HG02610 (cell line): ENCODE results near the gene VANGL1.

Experiments used
- ATAC-seq: cut with Tn5 transposase; IDR thresholded peaks from one replicate; pipeline ENCODE4 v1.9.1; 2021; ENCODE audit warnings: mild to moderate bottlenecking, moderate library complexity; ENCODE audit not compliant: unreplicated experiment

Gene VANGL1

GRCh38 chr1:115701090-115701489 is 59.3 kb downstream of the VANGL1 start:
- no peak for ATAC-seq

DNA sequence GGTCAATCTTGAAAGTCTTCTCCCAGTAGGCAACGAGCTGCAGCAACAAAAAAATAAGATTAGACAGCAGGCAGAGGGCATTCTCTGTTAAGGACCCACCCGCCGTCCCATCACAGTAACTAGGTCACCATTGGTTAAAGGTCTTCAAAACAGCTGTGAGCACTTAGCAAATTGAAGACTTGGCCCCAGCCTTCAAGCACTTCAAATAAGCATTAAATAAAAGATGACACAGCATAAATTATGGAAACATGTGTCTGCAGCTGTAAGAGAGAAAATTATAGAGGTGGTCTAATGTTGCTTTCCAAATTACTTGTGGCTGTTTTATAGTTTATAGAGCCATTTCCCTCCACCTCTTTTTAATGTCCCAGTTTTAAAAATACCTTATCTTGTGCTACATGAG is 61.2 kb downstream of the VANGL1 start:
- ATAC-seq = no peak

- no peak for ATAC-seq
Observed at GRCh38 chr1:115705085-115705951, 63.5 kb downstream of the VANGL1 start.

- no peak for ATAC-seq
Observed at GRCh38 chr1:115705963-115706362, 64.2 kb downstream of the VANGL1 start.

GRCh38 chr1:115706587-115707425 is 65.0 kb downstream of the VANGL1 start:
- ATAC-seq = no peak

- no peak for ATAC-seq
Observed at GRCh38 chr1:115710859-115711624, 69.3 kb downstream of the VANGL1 start.

DNA sequence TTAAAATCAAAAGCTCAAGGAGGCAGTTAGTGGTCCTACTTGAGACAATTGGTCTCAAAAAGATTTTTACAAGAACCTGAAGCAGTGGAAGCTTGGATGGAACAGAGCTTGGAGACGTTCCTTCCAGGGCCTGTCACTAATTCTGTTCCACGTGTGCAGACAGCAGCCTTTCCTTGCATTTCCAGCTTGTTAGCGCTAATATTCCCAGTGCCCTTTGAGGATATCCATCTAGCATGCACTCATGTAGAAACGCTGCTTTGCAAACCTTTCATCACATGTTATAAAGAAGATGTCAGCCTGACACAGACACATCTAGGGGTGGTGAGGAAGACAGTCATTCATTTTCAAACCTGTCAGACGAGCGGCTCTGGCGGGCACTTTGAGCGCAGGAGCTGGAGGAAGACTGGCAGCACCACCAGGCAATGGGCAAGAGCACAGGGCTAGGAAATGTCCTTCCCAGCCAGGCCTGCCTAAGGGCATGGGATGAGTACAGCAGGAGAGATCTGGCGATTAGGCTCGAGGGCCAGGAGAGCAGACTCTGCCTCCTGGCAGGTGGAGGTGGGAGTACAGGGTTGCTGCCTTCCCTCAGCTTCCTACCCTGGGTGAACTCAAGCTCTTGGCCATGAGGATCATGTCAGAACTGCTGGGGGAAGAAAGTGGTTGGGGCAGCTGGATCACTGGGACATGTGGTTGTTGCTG is 71.3 kb downstream of the VANGL1 start:
- no peak for ATAC-seq

DNA sequence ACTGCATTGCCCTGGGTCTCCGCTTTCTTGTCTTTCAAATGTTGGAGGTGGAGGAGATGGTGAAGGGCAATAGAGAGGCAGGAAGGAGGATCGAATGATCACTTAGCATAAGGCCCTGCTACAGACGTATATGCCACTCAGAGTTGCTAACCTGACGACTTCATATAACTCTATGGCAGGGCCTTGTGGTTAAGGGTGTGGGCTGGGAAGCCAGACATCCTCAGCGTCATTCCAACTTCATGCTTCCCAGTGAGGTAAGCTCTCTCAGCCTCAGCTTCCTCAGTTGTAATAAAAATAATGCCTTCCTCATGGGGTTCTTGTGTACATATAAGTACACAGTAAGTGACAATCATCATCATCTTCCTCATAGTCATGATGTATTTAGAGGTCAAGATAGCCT is 72.1 kb downstream of the VANGL1 start:
- ATAC-seq = no peak

- no peak for ATAC-seq
Observed at GRCh38 chr1:115714572-115715141, 72.9 kb downstream of the VANGL1 start.

- no peak for ATAC-seq
Observed at GRCh38 chr1:115717541-115717940, 75.8 kb downstream of the VANGL1 start.

DNA sequence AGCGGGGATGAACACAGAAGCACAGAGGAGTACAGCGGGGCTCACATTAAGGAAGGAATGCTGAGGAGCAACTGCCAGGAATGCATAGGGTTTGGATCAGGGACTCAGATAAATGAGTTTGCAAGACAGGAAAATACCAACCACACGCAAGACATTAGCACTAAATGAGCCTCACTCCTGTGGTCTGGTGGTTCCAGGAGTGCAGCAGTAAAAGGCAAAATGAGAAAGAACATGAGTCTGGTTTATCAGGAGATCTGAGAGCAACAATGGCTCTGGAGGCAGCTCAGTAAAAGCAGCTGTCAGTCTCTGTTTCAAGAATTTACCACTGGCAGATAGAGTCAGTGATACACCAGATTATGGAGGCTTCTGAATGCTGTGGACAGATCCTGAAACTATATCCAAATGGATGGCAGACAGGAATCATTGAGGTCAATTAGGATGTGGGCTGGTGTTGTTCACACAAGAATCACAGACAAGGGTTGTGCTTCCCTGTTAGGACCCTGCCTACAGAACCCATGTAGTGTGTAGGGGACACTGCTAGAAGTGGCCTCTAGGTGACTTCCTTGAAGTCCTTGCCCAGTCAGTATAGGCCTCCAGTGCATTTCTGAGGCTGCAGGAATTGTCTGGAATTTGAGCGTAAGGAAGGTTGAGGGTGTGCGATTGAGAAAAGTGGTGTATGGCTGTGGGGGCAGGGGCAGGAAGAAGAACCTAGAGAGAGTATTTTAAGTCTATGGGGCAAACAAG is 76.4 kb downstream of the VANGL1 start:
- no peak for ATAC-seq

GRCh38 chr1:115719285-115719684 is 77.5 kb downstream of the VANGL1 start:
- ATAC-seq = no peak

DNA sequence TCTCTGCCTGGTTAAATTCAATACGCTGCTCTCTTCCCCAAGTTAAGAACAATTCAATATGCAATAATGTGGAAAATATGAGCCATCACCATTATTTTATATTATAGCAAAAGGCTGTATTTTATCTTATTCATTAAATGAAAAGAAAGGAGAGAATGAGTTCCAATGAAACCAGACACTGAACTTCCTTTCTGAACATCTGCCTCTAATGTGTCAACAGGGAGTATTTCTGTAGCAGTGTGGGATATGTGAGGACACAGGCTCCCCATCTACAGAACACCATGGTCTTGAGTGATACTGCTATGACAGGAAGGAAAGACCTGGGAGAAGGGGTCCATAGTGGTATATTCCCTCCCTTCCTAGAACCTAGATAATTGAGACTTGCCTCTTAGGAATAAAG is 80.5 kb downstream of the VANGL1 start:
- no peak for ATAC-seq

- ATAC-seq = no peak
Observed at GRCh38 chr1:115723756-115724155, 82.0 kb downstream of the VANGL1 start.

- no peak for ATAC-seq
Observed at GRCh38 chr1:115725600-115725999, 83.8 kb downstream of the VANGL1 start.

- ATAC-seq = no peak
Observed at GRCh38 chr1:115726161-115726560, 84.4 kb downstream of the VANGL1 start.

DNA sequence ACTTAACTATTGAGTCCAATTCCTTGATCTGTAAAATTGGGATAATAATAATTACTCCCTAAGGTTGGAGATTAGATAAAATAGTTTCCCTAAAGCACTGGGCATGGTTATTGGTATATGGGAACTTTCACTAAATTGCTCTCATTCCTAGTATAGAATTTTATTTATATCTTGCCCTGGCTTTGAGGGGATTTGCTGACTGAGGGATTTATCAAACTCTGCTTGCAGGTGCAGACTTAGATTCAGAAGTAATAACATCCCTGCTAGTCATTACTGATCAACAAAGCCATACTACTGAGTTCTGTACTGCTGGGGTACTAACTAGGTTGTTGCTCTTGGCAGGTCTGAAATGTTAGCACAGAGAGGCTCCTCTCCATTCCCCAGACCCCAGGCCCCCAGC is 84.8 kb downstream of the VANGL1 start:
- ATAC-seq = no peak

DNA sequence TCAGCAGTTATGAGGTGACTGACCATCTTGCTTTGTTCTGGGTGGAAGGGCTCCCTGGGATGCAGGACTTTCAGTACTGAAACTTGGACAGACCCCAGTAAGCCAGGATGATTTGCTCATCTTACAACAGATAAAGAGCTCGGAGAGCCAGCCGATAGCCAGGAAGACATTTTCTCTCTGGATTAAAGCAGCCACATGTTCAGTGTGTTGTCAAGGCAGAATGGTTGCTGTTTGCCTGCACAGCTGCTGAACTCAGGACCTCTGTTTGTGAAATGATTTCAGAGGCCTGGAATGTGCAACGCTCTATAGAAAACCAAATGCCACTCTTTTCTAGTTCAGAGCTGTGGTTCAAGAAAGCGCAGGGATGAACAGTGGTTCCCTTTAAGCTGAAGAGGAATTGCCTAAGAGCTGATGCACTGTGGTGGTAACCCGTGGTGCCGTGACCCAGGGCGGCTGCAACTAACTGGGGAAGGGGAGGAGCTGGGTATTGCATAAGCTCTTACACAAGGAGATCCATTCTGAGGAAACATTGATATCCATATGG is 86.0 kb downstream of the VANGL1 start:
- ATAC-seq = no peak

- ATAC-seq = no peak
Observed at GRCh38 chr1:115728341-115728740, 86.6 kb downstream of the VANGL1 start.
